GM13977 (cell line): ENCODE data around the gene GNLY.

Experiments
- DNase-seq: peaks from one replicate; pipeline ENCODE4 v3.0.0; 2012; ENCODE audit warnings: low spot score
- in situ Hi-C: fragments of 300-500 bp; cut with MboI; formaldehyde crosslinking; loops from one replicate; pipeline ENCODE4 v1.12.0; 2022; ENCODE audit warnings: low sequenced_read_pairs, low pct_unique_long_range_greater_than_20kb, mixed read lengths, inconsistent platforms; ENCODE audit not compliant: unreplicated experiment
- TF ChIP-seq, protein P1 (sequence below): IDR thresholded peaks from 2 replicates; pipeline ENCODE4 v1.5.1; 2012; ENCODE audit warnings: mild to moderate bottlenecking, control low read depth; ENCODE audit not compliant: insufficient read depth; ENCODE audit errors: extremely low read depth, missing control alignments

The GNLY gene

DNA sequence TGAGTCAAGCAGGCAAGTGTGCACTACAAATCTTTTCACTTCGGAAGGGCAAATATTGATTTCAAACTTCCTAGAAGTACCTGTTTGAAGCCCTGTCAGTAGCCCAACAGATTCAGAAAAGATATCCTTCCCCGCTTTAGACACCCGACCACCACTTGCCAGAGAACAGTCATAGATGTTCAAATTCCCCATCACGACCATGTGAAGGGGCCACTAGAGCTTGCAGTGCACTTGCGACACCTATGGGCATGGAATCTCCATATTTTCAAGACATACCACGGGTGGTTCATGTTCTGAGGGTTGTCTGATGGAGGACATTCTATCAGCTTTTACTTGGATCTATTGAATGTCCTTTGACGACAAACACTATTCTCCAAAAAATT, 23.8 kb downstream of the GNLY start:
- DNase-seq = no peak
- TF ChIP-seq, protein P1, sequence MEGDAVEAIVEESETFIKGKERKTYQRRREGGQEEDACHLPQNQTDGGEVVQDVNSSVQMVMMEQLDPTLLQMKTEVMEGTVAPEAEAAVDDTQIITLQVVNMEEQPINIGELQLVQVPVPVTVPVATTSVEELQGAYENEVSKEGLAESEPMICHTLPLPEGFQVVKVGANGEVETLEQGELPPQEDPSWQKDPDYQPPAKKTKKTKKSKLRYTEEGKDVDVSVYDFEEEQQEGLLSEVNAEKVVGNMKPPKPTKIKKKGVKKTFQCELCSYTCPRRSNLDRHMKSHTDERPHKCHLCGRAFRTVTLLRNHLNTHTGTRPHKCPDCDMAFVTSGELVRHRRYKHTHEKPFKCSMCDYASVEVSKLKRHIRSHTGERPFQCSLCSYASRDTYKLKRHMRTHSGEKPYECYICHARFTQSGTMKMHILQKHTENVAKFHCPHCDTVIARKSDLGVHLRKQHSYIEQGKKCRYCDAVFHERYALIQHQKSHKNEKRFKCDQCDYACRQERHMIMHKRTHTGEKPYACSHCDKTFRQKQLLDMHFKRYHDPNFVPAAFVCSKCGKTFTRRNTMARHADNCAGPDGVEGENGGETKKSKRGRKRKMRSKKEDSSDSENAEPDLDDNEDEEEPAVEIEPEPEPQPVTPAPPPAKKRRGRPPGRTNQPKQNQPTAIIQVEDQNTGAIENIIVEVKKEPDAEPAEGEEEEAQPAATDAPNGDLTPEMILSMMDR = no peak
- in situ Hi-C loops = no loop called here

DNA sequence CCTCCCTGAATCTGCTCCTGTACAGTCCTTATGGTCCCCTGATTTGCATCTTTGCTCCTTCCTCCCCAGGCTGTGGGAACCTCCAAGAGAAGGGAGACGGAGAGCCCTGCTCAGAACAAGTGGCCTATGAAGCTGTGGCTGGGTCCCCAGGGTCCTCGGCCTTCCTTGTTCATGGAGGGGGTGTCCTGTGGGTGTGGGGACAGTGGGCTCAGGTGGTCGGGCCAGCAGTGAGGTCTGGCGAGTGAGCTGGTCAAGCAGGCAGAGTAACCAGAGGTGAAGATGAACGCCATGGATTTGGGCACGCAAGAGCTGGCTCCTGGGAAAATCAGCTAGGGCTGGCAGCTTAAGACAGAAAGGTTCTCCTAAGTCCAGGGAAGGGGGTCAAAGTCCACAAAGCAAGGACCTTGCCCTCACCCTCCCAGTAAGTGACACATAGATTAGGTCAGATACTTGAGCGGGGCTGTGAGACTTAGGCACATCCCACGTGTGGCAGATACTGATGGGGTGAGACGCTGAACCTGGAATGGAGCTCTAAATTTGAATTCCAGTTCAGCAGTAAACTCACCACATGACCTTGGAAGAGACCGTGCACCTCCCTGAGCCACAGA, 24.8 kb downstream of the GNLY start:
- TF ChIP-seq, protein P1 = no peak
- in situ Hi-C loops = no loop called here
- DNase-seq = no peak

DNA sequence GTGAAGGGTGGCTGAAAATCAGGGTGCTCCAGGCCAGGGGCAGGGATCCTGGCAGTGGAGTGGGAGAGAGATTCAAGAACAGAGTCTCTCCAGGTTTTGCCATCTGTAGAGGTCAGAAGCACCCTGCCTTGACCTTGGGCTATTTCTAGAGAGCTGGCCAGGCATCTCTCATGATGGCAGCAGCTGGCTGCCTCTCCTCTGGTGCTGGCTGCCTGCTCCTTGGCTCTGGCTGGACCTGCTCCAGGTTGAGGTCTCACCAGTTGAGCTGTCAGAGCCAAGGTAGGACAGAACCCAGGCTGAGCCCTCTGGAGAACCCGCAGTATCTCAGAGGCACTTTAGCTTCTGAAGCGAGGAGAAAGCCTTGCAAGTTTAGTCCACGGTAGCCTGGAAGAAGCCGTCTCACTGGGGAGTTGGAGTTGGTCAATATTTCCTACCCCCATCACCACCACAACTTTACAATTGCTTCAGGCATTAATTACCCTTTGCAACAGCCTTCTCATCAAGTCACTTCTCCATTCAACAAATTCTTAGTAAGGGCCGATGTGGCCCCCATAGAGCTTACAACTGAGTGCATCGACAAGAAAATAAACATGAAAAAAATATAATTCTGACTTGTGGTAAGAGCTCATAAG, 25.6 kb downstream of the GNLY start:
- in situ Hi-C loops = loop anchor here (10.0 kb wide), 1 partner anchor 355 kb away; no protein-coding TSS in a partner anchor
- no peak for DNase-seq
- TF ChIP-seq, protein P1 = no peak

DNA sequence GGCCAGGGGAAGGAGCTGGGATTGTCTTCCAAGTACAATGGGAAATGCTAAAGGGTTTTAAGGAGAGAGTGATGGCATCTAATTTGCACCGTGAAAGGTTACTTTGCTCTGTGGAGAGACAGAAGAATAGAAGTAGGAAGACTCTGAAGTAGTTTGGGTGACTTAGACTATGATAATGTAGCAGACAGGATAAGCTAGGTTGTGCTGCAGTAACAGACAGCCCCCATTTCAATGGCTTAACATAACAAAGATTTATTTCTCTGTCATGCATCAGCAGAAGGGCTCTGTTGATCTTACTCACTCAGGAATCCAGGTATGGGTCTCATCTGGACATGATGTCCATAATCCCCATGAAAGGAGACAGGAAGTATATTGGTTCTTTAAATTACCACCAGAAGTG, 26.4 kb downstream of the GNLY start:
- TF ChIP-seq, protein P1 = no peak
- in situ Hi-C loops = loop anchor here (10.0 kb wide), 1 partner anchor 354 kb away; no protein-coding TSS in a partner anchor
- DNase-seq = no peak

DNA sequence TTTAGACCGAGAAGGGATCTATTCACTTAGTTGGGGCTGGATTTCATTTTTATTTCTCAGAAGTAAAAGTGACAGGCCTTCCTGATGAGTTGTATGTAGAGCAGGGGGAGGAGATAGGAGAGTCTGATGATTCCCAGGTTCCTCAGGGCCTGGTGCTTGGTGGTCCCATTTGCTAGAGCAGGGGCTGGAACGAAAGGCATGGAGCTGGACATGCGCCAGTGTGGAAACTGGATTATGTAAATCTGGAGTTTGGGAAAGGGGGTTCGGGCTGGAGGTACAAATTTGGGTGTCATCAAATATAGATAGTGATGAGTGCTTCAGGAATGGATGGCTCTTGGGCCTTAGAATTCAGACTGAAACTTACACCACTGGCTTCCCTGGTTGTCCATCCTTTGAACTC, 27.5 kb downstream of the GNLY start:
- TF ChIP-seq, protein P1 = no peak
- DNase-seq = no peak
- in situ Hi-C loops = loop anchor here (10.0 kb wide), 1 partner anchor 353 kb away; no protein-coding TSS in a partner anchor

DNA sequence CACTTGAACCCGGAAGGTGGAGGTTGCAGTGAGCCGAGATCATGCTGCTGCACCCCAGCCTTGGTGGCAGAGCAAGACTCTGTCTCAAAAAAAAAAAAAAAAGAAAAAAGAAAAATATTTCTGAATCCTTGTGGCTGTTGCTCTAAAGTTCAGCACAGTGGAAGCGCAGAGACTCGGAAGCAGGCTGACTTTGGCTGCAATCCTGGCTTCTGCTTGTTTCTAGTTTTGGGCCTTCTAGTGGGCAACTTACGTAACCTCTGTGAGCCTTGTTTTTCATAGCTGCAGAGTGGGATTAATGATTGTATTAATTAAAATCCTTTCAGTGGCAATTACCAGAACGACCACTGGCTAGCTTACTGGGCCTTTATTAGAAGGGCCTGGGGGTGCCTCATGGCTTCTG, 28.4 kb downstream of the GNLY start:
- TF ChIP-seq, protein P1 = no peak
- no peak for DNase-seq
- in situ Hi-C loops = loop anchor here (10.0 kb wide), 1 partner anchor 352 kb away; no protein-coding TSS in a partner anchor
